Bronchial epithelial cell (primary cell): Measurements from ENCODE around the gene JADE2. TPM values are rescaled to one million over a fixed set of nuclear protein-coding genes. Genes with fewer than 3 reads are reported as not detected.

Experiments used
- DNase-seq: peaks from one replicate; pipeline ENCODE4 v3.0.0-alpha.2; 2010; ENCODE audit warnings: low read depth
- FAIRE-seq: peaks from 2 replicates; lab custom pipeline; 2011; peaks lifted over from hg19 to GRCh38; lab: Jason Lieb, UNC
- H3K27me3 ChIP-seq: 2 replicates; pipeline ENCODE4 v1.5.1; 2011; ENCODE audit warnings: low read length; ENCODE audit not compliant: control insufficient read depth, insufficient read depth
- H3K36me3 ChIP-seq: 2 replicates; pipeline ENCODE4 v1.5.1; 2011; ENCODE audit warnings: low read length; ENCODE audit not compliant: control insufficient read depth, insufficient read depth
- H3K4me3 ChIP-seq: 2 replicates; pipeline ENCODE4 v1.5.1; 2011; ENCODE audit warnings: mild to moderate bottlenecking, low read depth, low read length, control low read depth
- CTCF ChIP-seq: IDR thresholded peaks from 2 replicates; pipeline ENCODE4 v1.5.1; 2011; ENCODE audit warnings: mild to moderate bottlenecking, moderate library complexity, low read length, control low read depth, inconsistent platforms; ENCODE audit not compliant: insufficient read depth, severe bottlenecking
- total RNA-seq: library from RNA; depleted of rRNA; stranded (reverse); fragments of >200 nt; gene quantifications from 2 replicates; pipeline ENCODE4 v1.2.1, GENCODE V29; 2014

JADE2 gene
- total RNA-seq, 1 donor from 2014 or later: 17.1 TPM

DNA sequence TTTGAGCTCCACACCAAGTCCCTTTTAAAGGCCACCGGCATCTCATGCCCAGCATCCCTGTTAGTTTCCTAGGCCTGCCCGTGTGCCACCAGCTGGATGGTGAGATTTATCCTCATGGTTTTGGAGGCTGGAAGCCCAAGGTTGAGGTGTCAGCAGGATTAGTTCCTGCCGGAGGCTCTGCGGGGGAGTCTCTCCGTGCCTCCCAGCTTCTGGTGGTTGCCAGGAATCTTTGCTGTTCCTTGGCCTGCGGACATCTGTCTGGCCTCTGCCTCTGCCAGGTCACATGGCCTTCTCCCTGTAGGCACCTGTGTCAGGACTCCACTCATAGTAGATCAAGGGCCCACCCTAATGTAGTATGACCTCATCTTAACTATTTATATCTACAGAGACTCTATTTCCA, 45.4 kb downstream of the JADE2 start:
- FAIRE-seq (no peak), DNase-seq (no peak)
- Histone ChIP-seq H3K27me3 (no peaks in the 10 kb centered on the region), H3K4me3 (no peak overlapping the region), H3K36me3 (peaks cover 44% of the 10 kb centered on the region)
- no peak for TF ChIP-seq CTCF

DNA sequence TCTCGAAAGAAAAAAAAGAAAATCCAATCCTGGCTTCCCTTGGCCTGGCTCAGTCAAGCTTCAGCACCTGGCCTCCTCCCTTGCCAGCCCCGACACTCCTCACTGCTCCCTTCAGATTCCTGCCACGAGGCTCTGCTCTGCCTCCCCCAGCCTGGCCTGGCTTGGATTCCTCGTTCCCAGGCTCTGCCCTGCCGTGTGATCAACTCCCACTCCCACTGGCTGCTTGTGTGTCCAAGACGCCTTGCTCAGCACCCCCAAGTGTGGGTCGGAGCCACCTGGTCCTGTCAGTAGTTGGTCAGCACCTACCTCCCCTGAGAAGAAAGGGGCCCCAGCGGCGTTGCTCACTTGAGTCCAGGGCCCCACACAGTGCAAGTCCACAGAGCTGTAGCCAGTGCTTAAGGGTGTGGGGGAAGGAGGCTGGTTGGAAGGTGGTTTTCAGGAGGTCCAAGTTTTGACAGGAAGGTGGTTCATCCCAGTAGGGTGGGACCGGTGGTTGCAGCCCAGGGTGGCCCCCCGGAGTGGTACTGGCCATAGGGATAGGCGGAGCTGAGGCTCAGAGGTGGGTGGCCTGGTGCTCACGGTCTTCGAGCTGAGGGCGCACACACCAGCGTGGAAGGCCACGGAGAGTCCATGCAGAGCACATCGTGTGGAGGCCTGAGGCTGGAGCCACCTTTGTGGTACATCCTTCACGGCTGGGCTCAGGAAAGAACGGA, 46.4 kb downstream of the JADE2 start:
- peak; percentile 91 for FAIRE-seq
- DNase-seq: no peak
- no peak overlapping the region for H3K4me3 ChIP-seq
- H3K27me3 ChIP-seq: no peaks in the 10 kb centered on the region
- TF ChIP-seq CTCF: no peak
- peaks cover 39% of the 10 kb centered on the region for H3K36me3 ChIP-seq

GRCh38 chr5:134572811-134573210, 47.3 kb downstream of the JADE2 start:
- peaks cover 37% of the 10 kb centered on the region for H3K36me3 ChIP-seq
- H3K4me3 ChIP-seq: no peak overlapping the region
- H3K27me3 ChIP-seq: no peaks in the 10 kb centered on the region
- FAIRE-seq (peak; percentile 80), DNase-seq (no peak)
- TF ChIP-seq CTCF: no peak

DNA sequence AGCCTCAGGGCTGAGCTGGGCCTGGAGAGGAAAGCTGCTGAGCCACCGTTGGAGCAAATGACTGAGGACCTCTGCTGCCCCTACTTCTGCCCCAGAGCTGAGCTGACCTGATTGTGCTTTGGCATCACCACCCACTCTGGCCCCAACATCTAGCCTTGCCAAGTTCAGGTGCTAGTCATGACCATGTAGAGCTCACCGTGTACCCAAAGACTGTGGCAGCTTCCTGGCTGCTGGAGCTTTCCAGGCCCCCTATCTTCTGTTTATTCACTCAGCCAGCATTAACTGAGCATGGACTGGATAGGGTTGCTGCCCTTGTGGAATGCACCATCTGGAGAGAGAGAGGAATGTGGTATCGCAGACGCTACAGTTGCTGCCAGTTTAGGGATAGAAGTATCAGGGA, 49.1 kb downstream of the JADE2 start:
- peaks cover 42% of the 10 kb centered on the region for H3K36me3 ChIP-seq
- FAIRE-seq (no peak), DNase-seq (no peak)
- no peaks in the 10 kb centered on the region for H3K27me3 ChIP-seq
- TF ChIP-seq CTCF: no peak
- H3K4me3 ChIP-seq: no peak overlapping the region

DNA sequence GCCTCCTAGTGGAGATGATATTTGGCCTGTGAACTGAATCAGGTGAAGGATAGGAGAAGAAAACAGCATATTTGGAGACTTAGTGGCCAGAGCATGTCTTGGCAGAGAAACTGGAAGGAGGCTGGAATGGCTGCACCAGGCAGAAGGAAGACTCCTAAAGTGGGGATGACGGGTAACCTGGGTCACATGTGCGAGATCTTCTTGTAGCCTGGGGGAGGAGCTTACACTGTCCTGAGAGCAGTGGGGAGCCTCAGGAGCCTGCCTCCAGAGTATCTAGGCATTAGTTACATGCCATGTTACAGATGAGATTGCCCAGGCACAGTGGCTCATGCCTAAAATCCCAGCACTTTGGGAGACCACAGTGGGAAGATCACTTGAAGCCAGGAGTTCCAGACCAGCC, 49.8 kb downstream of the JADE2 start:
- no peak for FAIRE-seq
- peaks cover 43% of the 10 kb centered on the region for H3K36me3 ChIP-seq

More for the DNA sequence above, 49.8 kb downstream of the JADE2 start:
- Histone ChIP-seq H3K4me3 (no peak overlapping the region), H3K27me3 (no peaks in the 10 kb centered on the region)
- DNase-seq: no peak
- no peak for TF ChIP-seq CTCF
